ENCODE measurements around the gene ACADVL.

Gene ACADVL

DNA sequence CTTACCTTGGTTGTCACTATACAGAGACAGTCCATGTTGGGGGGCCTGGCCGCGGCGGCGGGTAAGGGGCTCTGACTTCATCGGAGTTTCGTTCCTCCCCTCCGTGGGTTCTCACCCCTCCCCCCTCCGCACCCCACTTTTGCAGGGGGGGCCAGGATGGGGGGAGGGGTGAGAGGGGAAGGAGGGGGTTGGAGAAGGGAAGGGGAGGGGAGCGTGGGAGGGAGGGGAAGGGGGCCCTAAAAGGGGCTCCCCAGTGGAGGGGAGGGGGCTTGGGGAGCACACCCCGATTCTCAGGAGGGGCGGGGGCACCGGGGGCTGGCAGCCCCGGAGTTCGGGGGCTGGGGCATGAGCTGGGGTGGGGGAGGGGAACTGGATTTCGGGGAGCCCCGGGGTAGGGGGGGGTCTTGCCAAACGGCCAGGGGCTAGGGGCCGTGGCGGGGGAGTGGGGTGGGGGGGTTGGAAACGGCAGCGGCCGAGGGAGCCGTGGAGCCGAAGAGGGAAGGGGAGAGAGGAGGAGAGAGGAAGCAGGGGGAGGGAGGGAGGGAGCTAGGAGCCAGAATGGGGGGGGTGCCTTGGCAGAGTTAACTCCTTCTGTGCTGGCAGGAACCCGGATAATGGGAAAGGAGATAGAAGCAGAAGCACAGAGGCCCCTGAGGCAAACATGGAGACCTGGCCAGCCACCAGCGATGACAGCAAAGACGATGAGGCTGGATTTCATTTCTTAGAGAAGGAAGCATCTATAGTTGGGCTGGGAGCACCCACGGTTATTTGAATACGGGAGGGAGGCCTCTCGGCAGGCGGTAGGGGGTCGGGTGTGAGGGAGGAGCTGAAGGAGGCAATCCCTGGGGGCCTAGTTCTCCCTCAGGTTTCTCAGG lies 2.4 kb upstream of the ACADVL start:
- peak; percentile 76 for DNase-seq

DNA sequence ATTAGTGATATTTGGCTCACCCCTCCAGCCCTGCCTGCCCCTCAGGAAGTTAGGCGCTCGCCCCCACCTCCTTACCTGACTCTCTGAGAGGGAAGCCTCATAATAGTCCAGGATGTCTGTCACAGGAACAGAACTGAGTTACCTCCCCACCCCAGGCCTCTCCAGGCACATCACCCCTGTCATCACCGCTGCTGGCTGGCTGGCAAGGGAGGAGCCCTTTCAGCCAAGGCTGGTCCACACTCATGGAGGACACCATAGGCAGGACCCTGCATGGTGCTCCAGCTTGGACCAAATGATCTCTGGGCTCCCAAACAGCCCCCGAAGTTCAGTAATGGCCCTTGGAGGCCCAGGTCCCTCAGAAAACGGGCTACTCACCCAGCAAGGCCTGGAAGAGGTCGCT lies 1.6 kb upstream of the ACADVL start:
- peak; percentile 20 for DNase-seq

DNA sequence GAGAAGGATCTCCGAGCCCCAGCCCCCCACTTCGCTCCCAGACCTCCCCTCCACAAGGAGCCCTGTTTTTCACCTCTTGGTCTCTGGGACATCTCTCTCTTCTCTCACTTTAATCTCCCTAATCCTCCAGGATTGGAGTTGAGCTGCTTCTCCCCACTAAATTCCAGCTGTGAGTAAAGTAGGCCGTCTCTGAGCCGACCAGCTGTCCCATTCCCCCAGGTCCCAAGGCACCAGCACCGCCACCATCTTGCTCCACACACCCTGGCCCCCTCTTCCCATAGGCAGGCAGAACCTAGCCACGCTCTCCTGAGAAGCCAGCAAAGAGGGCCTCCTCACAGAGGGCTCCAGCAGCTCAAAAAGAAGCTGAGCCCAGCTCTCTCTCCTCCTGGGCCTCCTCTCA lies 980 bp upstream of the ACADVL start:
- DNase-seq: no peak

- DNase-seq: no peak
Observed at GRCh38 chr17:7219229-7219811, 418 bp upstream of the ACADVL start.

- peak; percentile 86 for DNase-seq
Observed at GRCh38 chr17:7220593-7221277, 997 bp downstream of the ACADVL start.

DNA sequence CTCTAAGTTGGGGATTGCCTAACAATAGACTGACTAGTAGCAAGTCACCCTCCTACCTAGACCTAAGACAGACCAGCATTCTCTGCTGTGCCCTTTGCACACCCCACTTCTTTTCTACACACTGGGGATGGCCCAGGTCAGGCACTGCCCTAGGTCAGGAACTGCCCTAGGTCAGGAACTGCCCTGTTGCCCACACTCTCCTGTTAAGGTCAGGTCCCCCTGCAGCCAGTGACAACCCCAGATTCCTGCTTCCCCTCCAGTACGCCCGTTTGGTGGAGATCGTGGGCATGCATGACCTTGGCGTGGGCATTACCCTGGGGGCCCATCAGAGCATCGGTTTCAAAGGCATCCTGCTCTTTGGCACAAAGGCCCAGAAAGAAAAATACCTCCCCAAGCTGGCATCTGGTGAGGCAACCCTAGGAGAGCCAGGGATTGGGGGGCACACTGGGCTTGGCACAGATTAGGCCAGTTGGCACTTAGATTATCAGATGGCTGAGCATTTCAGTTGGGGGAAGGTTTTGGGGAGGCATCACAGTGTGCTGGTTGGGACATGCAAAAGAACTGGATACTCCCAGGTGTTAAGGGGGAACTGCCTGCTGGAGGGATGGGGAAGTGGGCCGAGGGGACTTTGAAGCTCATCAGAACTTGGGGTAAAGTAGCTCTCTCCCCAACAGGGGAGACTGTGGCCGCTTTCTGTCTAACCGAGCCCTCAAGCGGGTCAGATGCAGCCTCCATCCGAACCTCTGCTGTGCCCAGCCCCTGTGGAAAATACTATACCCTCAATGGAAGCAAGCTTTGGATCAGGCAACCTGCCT lies 1.7 kb downstream of the ACADVL start:
- no peak for DNase-seq

DNA sequence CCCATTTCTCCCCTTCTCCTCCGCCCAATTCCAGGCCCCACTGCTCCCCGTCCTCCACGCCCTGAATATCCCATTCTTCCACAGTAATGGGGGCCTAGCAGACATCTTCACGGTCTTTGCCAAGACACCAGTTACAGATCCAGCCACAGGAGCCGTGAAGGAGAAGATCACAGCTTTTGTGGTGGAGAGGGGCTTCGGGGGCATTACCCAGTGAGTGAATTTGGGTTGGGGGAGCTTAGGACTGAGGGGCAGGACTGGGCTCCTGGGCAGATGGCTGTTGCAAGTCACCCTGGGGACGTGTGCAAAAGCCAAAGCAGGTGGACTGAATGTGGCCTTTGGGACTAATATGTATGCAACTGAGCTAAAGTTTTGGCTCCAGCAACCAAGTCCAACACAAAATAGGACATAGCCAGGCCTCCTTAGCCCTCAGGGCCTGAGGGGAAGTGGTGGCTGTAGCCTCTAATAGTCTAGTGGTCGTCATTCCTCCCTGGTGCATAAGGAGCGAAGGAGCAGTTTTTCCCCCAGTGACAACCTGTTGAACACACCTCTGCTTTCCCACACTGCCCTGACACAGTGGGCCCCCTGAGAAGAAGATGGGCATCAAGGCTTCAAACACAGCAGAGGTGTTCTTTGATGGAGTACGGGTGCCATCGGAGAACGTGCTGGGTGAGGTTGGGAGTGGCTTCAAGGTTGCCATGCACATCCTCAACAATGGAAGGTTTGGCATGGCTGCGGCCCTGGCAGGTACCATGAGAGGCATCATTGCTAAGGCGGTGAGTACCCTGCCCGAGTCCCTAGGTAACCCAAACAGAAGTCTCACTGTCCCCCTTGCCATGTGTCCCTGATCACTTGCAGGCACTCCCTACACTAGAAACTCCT lies 2.6 kb downstream of the ACADVL start:
- DNase-seq: no peak

DNA sequence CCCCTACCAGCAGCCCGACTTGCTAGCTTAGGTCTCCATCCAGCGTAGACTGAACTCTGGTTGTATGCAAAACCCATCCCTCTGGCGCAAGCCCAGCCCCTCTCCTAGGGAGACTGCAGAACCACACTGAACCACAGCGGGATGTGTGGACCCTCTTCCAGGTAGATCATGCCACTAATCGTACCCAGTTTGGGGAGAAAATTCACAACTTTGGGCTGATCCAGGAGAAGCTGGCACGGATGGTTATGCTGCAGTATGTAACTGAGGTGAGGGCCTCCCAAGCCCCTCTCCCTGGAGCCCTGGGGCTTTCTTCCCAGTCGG lies 3.2 kb downstream of the ACADVL start:
- no peak for DNase-seq

- DNase-seq: no peak
Observed at GRCh38 chr17:7223375-7223774, 3.6 kb downstream of the ACADVL start.

GRCh38 chr17:7224110-7224509 lies 4.4 kb downstream of the ACADVL start:
- no peak for DNase-seq

GRCh38 chr17:7224661-7225111 lies 4.9 kb downstream of the ACADVL start:
- DNase-seq: no peak

GRCh38 chr17:7225711-7226331 lies 6.1 kb downstream of the ACADVL start:
- DNase-seq: no peak

- DNase-seq: no peak
Observed at GRCh38 chr17:7226721-7227710, 7.3 kb downstream of the ACADVL start.

DNA sequence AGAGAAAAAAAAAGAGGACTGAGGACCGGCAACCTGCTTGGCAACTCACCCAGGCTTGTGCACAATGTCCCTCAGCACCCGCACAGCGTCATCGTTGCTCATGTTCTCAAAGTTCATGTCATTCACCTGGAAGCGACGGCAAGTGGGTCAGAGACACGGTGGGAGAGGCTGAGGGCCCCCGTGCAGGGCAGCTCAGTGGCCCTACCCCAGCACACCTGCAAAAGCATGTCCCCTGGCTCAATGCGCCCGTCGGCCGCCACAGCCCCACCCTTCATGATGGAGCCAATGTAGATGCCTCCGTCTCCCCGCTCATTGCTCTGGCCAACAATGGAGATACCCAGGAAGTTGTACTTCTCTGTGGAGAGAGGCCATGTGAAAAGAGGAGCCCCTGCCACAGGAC lies 9.2 kb downstream of the ACADVL start:
- DNase-seq: no peak

DNA sequence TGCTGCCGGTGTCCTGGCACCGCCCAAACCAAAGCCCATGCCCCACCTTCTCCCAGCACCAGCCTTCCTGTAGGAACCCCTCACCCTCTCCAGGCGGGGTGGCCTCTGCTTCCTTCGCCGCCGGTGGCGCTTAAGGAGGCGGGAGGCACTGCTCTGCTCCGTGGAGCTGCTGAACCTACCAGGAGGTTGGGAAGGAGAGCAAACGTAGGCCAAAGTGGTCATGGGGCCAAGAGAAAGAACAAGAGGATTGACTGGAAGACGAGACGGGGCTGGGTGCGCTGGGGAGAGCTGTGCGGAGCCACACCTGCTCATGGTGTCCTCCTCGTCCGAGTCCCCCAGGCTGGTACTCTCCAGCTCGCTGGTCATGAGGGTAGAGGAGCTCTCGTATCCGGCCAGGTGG lies 9.8 kb downstream of the ACADVL start:
- no peak for DNase-seq

DNA sequence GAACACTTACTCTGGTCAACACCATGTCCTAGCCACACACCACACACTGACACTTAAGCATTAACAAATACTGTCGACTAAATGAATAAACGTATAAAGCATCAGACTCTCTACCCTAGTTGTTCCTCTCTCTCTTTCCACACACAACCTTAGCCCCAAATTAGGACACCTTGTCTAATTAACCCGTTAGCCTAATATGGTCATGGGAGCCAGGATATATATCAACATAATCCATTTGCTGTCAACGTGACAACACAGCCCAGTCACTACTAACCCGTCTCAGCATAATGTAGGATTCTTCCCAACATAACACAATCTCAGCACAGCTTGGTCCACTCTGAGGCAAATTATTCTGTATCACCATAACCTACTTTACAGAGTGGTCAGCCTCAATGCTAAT lies 12.4 kb downstream of the ACADVL start:
- no peak for DNase-seq

DNA sequence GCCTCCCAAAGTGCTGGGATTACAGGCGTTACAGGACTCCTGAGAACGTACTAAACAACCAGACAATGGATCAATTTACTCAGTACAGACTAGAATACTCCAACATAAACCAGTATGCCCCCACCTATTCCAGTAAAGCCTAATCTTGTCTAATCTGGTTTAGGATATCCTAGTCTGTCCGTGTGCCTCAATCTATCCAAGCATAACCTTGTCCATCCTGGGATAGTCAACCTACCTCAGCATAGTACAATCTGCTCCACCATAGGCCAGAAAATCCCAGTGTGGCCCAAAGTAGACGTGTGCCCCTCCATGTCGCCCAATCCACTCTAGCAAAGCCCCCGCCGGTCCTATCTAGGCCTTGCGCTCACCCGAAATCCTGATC lies 14.0 kb downstream of the ACADVL start:
- no peak for DNase-seq

- DNase-seq: peak; percentile 98
Observed at GRCh38 chr17:7234083-7234951, 14.6 kb downstream of the ACADVL start, which contains the start of gene DVL2. TSS of gene DVL2 (minus strand) at chr17:7234517. CDS start at chr17:7234262, 255 bp downstream.
